Vagina (tissue), 2 donors: Measurements from ENCODE around the gene C11orf98. TPM values are rescaled to one million over a fixed set of nuclear protein-coding genes. Genes with fewer than 3 reads are reported as not detected.

Experiments used
- DNase-seq, 2 donors: peaks; one replicate each; pipeline ENCODE4 v3.0.0-alpha.2; 2017; ENCODE audit errors: extremely low spot score in 2 of 2
- H3K27ac ChIP-seq: fragments of 200-600 bp; sonication (generic); one replicate; pipeline ENCODE4 v1.5.1; 2019
- H3K27me3 ChIP-seq: fragments of 200-600 bp; sonication (generic); one replicate; pipeline ENCODE4 v1.5.1; 2019
- H3K36me3 ChIP-seq, 2 donors: fragments of 200-600 bp; sonication (generic); one replicate each; pipeline ENCODE4 v1.5.1; 2017 to 2019
- H3K4me1 ChIP-seq: fragments of 200-600 bp; sonication (generic); one replicate; pipeline ENCODE4 v1.5.1; 2019
- H3K4me3 ChIP-seq, 2 donors: fragments of 200-600 bp; sonication (generic); 1 replicate in 1 of 2; 2 replicates in 1 of 2; pipeline ENCODE4 v1.5.1; 2016 to 2019
- H3K9me3 ChIP-seq: fragments of 200-600 bp; sonication (generic); one replicate; pipeline ENCODE4 v1.5.1; 2019
- CTCF ChIP-seq, 3 experiments: fragments of 450-650 bp in 2 of 3; fragments of 200-600 bp in 1 of 3; sonication (generic) in 1 of 3; IDR thresholded peaks; one replicate each; pipeline ENCODE4 v1.5.1; 2017 to 2019; ENCODE audit warnings: antibody characterized with exemption in 3 of 3, mild to moderate bottlenecking in 2 of 3, moderate library complexity in 2 of 3
- POLR2A ChIP-seq, 2 donors: fragments of 450-650 bp; IDR thresholded peaks; one replicate each; pipeline ENCODE4 v1.6.1; 2017; ENCODE audit warnings: antibody characterized with exemption in 2 of 2, mild to moderate bottlenecking in 2 of 2, moderate library complexity in 2 of 2
- POLR2AphosphoS5 ChIP-seq, 2 donors: sonication (generic); formaldehyde crosslinking; IDR thresholded peaks; one replicate each; pipeline ENCODE4 v1.9.0; 2017; ENCODE audit warnings: antibody characterized with exemption in 2 of 2, mild to moderate bottlenecking in 2 of 2, low read depth in 1 of 2; ENCODE audit not compliant: insufficient read depth in 1 of 2
- intact Hi-C: fragments of 100-400 bp; cut with DNase I; formaldehyde crosslinking; loops from one replicate; pipeline ENCODE4 v1.15.1; 2023
- total RNA-seq: library from RNA; depleted of rRNA; stranded (reverse); fragments of >200 nt; gene quantifications from one replicate; pipeline ENCODE4 v1.2.3, GENCODE V29; 2016

C11orf98 gene
- total RNA-seq, 1 donor from 2014 or later, result 44.2 TPM

GRCh38 chr11:62632492-62632891 lies 32.5 kb downstream of the C11orf98 start:
- intact Hi-C loops, result no loop called here
- Histone ChIP-seq H3K4me3 (no peak overlapping the region), H3K4me1 (no peaks in the 10 kb centered on the region), H3K36me3 (peaks cover 14 to 85% of the 10 kb centered on the region in 2 donors), H3K27me3 (no peaks in the 10 kb centered on the region), H3K27ac (no peak overlapping the region), H3K9me3 (no peaks in the 10 kb centered on the region)
- no peak for DNase-seq
- TF ChIP-seq CTCF (IDR thresholded peaks at IDR 0.05), result no peak

- DNase-seq, result no peak
- no peaks in the 10 kb centered on the region for H3K27me3 ChIP-seq
- peaks cover 3 to 72% of the 10 kb centered on the region in 2 donors for H3K36me3 ChIP-seq
- no peaks in the 10 kb centered on the region for H3K4me1 ChIP-seq
- H3K27ac ChIP-seq, result no peak overlapping the region
- no peak for TF ChIP-seq POLR2A (IDR thresholded peaks at IDR 0.05)
- no peak for TF ChIP-seq POLR2AphosphoS5 (IDR thresholded peaks at IDR 0.05; ENCODE audit: insufficient read depth in 1 of 2, low read depth in 1 of 2)
- no peak for TF ChIP-seq CTCF (IDR thresholded peaks at IDR 0.05)
- no peaks in the 10 kb centered on the region for H3K9me3 ChIP-seq
- intact Hi-C loops, result no loop called here
- H3K4me3 ChIP-seq, result no peak overlapping the region
Measured at GRCh38 chr11:62627713-62628112, 37.3 kb downstream of the C11orf98 start.

GRCh38 chr11:62622476-62623089 lies 42.4 kb downstream of the C11orf98 start:
- Histone ChIP-seq H3K4me1 (peaks cover 18% of the 10 kb centered on the region), H3K9me3 (no peaks in the 10 kb centered on the region), H3K27ac (peak overlapping the region; percentile 82), H3K27me3 (no peaks in the 10 kb centered on the region), H3K4me3 (peak overlapping the region; percentile 72 to 74), H3K36me3 (peaks cover 0 to 23% of the 10 kb centered on the region in 2 donors)
- no peak for TF ChIP-seq CTCF (IDR thresholded peaks at IDR 0.05)
- TF ChIP-seq POLR2AphosphoS5 (IDR thresholded peaks at IDR 0.05; ENCODE audit: insufficient read depth in 1 of 2, low read depth in 1 of 2), result no peak
- no peak for TF ChIP-seq POLR2A (IDR thresholded peaks at IDR 0.05)
- peak in 1 of 2 donors; percentile 87 for DNase-seq
- intact Hi-C loops, result no loop called here

GRCh38 chr11:62621567-62622470 lies 43.2 kb downstream of the C11orf98 start, which contains the start of gene B3GAT3:
B3GAT3 (minus strand) TSS chr11:62621986; CDS start chr11:62621947, 39 bp downstream.
- H3K27me3 ChIP-seq, result no peaks in the 10 kb centered on the region
- peak in 1 of 2 donors; percentile 99 for DNase-seq
- peaks cover 0 to 24% of the 10 kb centered on the region in 2 donors for H3K36me3 ChIP-seq
- peaks cover 18% of the 10 kb centered on the region for H3K4me1 ChIP-seq
- intact Hi-C loops, result no loop called here
- peak in 1 of 2 donors; percentile 76 for TF ChIP-seq POLR2A (IDR thresholded peaks at IDR 0.05)
- TF ChIP-seq POLR2AphosphoS5 (IDR thresholded peaks at IDR 0.05; ENCODE audit: insufficient read depth in 1 of 2, low read depth in 1 of 2), result peak; percentile 96 to 98
- peak in 1 of 3 experiments; percentile 2 for TF ChIP-seq CTCF (IDR thresholded peaks at IDR 0.05)
- H3K9me3 ChIP-seq, result no peaks in the 10 kb centered on the region
- H3K27ac ChIP-seq, result peak within 1 kb of the TSS; percentile 82
- peak within 1 kb of the TSS; percentile 72 to 74 for H3K4me3 ChIP-seq
